HG03060 (cell line): Measurements from ENCODE around the gene PRMT7.

ENCODE experiments used
- ATAC-seq: cut with Tn5 transposase; IDR thresholded peaks from one replicate; pipeline ENCODE4 v1.9.1; 2021; ENCODE audit warnings: low read depth, moderate number of reproducible peaks; ENCODE audit not compliant: unreplicated experiment

The PRMT7 gene

GRCh38 chr16:68361485-68361884 is 50.7 kb downstream of the PRMT7 start:
- no peak for ATAC-seq

DNA sequence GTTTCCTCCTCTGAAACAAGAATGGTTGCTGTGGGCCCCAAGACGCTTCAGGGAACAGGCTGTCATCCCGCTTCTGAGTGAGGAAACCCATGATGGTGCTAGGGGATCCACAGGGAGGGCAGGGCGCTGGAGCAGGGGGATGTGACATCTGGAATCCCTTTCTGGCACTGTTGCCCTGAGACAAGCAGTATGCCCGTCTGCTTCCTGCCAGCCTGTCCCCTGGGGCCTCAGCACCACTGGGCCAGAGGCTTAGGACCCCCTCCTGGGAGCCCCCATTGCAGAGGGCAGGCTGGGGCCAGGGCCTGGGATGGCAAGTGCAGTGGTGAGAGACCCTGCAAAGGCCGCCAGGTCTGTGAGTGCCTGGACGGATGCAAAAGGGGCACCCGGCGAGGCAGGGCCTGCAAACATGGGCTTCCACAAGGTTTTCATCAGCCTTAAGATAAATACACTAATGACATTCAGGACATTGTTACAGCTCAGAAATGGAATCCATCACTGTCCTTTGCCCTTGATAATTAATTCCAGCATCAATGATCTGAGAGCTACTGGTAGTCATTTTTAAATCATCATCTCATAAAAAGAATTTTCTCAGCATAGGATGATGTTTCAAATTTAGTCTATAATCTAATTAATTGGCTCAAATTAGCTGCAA is 51.6 kb downstream of the PRMT7 start:
- ATAC-seq: no peak

GRCh38 chr16:68362947-68363657 is 52.3 kb downstream of the PRMT7 start:
- no peak for ATAC-seq

DNA sequence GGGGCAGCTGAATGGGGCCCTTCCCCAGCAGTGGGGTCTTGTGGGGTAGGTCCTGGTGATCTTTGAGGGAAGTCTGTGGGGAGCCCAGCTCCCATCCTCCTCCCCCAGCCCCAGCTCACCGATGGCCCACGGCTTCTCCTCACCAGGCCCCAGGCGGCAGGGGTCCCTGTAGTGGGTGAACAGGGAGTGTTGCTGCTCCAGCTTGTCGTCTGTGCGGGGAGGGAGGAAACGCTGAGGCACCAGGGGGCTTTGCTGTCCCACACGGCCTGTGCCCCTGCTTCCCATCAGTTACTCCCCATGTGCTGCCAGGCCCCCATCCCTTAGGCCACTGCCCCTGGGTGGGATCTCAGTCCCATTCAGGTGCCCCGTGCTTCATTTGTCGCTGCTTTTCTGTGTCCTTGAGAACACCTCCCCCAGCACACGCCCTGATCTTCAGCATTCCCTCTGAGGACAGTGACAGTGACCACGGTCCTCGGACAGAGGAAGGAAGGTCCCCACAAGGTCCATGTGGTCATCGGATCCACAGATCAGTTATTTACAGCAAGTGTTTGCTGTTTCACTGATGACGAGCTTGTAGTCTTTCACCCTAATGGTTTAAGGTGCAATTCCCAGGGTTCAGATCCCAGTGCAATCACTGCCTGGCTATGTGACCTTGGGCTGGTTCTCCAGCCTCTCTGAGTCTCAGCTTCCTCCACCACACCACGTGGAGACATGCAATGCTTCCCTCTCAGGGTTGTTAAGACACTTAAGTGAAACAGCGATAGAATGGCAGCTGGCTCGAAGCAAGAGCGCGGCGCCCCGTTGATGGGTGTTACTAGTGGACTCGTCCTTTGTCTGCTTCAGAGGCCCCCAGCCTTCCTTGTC is 53.1 kb downstream of the PRMT7 start:
- no peak for ATAC-seq

DNA sequence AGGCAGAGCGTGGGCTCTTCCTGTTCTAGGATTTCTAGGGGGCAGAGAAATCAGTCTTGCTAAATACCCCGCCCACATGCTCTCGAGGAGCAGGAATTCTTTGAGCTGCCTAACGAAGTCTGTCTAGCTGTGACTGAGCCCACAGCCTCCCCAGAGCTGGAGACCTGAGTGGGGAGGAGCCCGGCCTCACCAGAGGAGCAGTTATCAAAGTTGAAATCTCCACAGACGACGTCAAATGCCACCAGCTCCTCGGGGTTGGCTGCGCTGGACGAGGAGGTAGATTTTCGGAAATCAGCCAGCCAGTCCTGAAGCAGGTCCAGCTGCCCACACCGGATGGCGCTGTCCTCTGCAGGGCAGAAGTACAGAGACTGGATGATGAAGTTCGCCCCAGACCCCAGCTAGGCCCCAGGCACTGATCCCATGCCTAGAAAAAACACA is 53.8 kb downstream of the PRMT7 start:
- no peak for ATAC-seq

DNA sequence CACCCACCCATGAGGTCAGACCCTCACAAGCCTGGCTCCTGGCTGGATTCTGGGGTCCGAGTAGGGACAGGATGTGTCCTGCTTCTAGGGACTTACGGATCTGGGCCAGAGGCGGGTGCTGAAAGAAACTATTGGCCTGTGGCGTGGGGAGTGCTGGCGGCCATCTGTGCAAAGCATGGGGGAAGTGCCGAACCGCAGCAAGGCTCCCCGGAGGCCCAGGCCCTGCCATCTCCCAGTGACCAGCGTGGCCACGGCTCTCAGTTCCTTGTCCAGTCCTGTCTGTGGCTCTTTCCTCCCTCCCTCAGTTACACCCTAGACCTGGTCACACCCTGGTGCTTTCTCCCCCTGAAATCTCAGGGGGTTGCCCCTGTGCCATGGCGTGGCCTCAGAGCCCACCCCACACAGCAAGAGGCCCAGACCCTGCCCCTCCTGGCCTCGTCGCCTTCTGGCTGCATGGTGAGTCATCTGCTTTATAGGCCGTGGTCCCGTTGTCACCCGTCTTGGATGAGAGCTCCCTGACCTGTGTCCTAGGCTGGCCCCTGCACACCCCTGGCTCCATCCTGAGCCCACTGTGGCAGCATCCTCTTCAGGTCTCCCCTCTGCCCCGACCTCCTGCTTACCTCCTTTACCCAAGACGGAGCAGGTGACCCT is 54.5 kb downstream of the PRMT7 start:
- ATAC-seq: no peak

- no peak for ATAC-seq
Observed at GRCh38 chr16:68366062-68366461, 55.2 kb downstream of the PRMT7 start.

GRCh38 chr16:68367030-68367429 is 56.2 kb downstream of the PRMT7 start:
- no peak for ATAC-seq

GRCh38 chr16:68367440-68367839 is 56.6 kb downstream of the PRMT7 start:
- ATAC-seq: no peak

GRCh38 chr16:68367891-68368290 is 57.1 kb downstream of the PRMT7 start:
- no peak for ATAC-seq

- ATAC-seq: no peak
Observed at GRCh38 chr16:68368301-68368888, 57.6 kb downstream of the PRMT7 start.

- ATAC-seq: no peak
Observed at GRCh38 chr16:68369168-68369567, 58.3 kb downstream of the PRMT7 start.

GRCh38 chr16:68369697-68370580 is 59.1 kb downstream of the PRMT7 start:
- ATAC-seq: no peak

DNA sequence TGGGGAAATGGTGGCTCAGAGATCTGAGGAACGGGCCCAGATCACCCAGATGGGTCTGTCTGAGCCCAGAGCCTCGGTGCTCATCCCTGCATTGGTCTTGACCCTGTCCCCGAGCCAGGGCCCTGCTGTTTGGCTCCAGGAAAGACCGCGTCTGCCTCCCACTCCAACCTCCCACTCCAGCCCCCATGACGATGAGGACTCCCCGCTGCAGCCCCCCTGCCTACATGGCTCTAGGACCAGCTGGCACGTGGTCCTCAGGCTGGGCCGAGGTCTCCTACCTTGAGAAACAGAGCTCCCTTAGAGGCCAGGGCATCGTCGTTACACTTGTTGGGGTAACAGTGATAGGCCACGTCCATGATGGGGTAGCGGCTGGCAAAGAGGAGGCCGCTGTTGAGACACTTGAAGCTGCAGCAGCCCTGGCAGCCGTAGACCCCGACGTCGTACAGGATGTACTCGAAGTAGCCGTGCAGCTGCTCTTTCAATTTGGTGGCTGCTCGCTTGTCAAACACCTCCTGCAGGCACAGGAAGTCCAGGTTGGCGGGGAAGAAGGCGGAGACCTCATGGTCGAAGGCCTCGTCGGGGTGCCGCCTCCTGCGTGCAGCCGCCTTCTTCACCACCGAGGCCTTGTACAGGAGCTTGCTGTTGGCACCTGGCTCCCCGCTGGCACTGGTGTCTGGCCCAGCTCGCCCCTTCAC is 59.9 kb downstream of the PRMT7 start:
- no peak for ATAC-seq

GRCh38 chr16:68371276-68371651 is 60.4 kb downstream of the PRMT7 start:
- no peak for ATAC-seq

- no peak for ATAC-seq
Observed at GRCh38 chr16:68371706-68372380, 61.0 kb downstream of the PRMT7 start.

GRCh38 chr16:68372381-68372720 is 61.5 kb downstream of the PRMT7 start:
- no peak for ATAC-seq

DNA sequence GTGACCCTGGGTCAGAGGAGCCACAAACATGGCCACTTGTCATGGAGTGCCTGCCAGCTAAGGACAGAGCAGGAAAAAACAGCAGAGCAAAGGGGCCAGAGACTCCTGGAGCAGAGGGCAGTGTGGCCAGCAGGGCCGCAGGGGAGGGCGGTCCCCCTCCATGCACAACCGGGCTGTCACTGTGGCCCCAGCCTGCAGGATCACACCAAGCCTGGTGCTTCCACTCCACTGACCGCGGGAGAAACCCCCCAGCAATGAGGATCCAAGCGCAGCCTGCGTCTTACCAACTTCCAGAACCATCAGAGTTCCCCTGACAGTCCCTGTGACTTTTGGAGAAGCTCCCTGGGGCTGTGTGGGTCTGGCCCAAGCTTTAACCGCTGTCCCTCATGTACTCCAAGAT is 62.0 kb downstream of the PRMT7 start:
- no peak for ATAC-seq
